Keratinocyte (primary cell): Measurements from ENCODE around the gene B4GALNT4. TPM values are rescaled to one million over a fixed set of nuclear protein-coding genes. Genes with fewer than 3 reads are reported as not detected.
"Not testable (repeated sequence)": the region's sequence is repeated elsewhere in the genome, so short reads cannot be mapped to it uniquely, and the experiment has no call there.

Experiments used
- DNase-seq: peaks from one replicate; pipeline ENCODE4 v3.0.0-alpha.2; 2011; ENCODE audit warnings: low read depth, missing footprints, low spot score
- FAIRE-seq: peaks from 2 replicates; lab custom pipeline; 2011; peaks lifted over from hg19 to GRCh38; lab: Jason Lieb, UNC
- H2AFZ ChIP-seq: 2 replicates; pipeline ENCODE4 v1.6.0; 2012; ENCODE audit warnings: low read length, control low read depth, inconsistent platforms; ENCODE audit not compliant: control insufficient read depth
- H3K27ac ChIP-seq: 2 replicates; pipeline ENCODE4 v1.5.1; 2011; ENCODE audit warnings: low read length; ENCODE audit not compliant: control insufficient read depth, insufficient read depth
- H3K27me3 ChIP-seq: 3 replicates; pipeline ENCODE4 v1.6.0; 2011; ENCODE audit warnings: low read length; ENCODE audit not compliant: control insufficient read depth, insufficient read depth; ENCODE audit errors: extremely low read depth
- H3K36me3 ChIP-seq, 2 experiments: 2 replicates in 1 of 2; 3 replicates in 1 of 2; pipeline ENCODE4 v1.5.1; 2011; ENCODE audit warnings: low read length in 2 of 2, mild to moderate bottlenecking in 1 of 2; ENCODE audit not compliant: control insufficient read depth in 2 of 2, insufficient read depth in 2 of 2; ENCODE audit errors: extremely low read depth in 1 of 2
- H3K4me1 ChIP-seq: 3 replicates; pipeline ENCODE4 v1.5.1; 2011; ENCODE audit warnings: low read length; ENCODE audit not compliant: control insufficient read depth, insufficient read depth; ENCODE audit errors: extremely low read depth
- H3K4me2 ChIP-seq: 3 replicates; pipeline ENCODE4 v1.6.0; 2011; ENCODE audit warnings: low read depth, low read length; ENCODE audit not compliant: control insufficient read depth, insufficient read depth; ENCODE audit errors: extremely low read depth
- H3K4me3 ChIP-seq, 3 experiments: fragments of 200-600 bp in 1 of 3; sonication (generic) in 1 of 3; 2 replicates in 2 of 3; 3 replicates in 1 of 3; pipeline ENCODE4 v1.5.1; 2011 to 2016; ENCODE audit warnings: low read length in 3 of 3, mild to moderate bottlenecking in 3 of 3, control low read depth in 2 of 3, inconsistent platforms in 1 of 3, low read depth in 1 of 3, mixed read lengths in 1 of 3, mixed run types in 1 of 3, moderate library complexity in 1 of 3; ENCODE audit not compliant: control insufficient read depth in 2 of 3, insufficient read depth in 2 of 3; ENCODE audit errors: extremely low read depth in 1 of 3
- H3K79me2 ChIP-seq: 2 replicates; pipeline ENCODE4 v1.6.0; 2012; ENCODE audit warnings: low read length; ENCODE audit not compliant: control insufficient read depth, insufficient read depth
- H3K9ac ChIP-seq: 3 replicates; pipeline ENCODE4 v1.6.0; 2011; ENCODE audit warnings: low read length; ENCODE audit not compliant: control insufficient read depth, insufficient read depth; ENCODE audit errors: extremely low read depth
- H3K9me1 ChIP-seq: 3 replicates; pipeline ENCODE4 v1.6.0; 2011; ENCODE audit warnings: low read length; ENCODE audit not compliant: control insufficient read depth, insufficient read depth; ENCODE audit errors: extremely low read depth
- H3K9me3 ChIP-seq: 2 replicates; pipeline ENCODE4 v1.5.1; 2012; ENCODE audit warnings: low read depth, low read length; ENCODE audit not compliant: control insufficient read depth
- H4K20me1 ChIP-seq: 3 replicates; pipeline ENCODE4 v1.6.0; 2011; ENCODE audit warnings: low read length; ENCODE audit not compliant: control insufficient read depth, insufficient read depth; ENCODE audit errors: extremely low read depth
- CTCF ChIP-seq, 3 experiments: IDR thresholded peaks in 1 of 3; conservative IDR thresholded peaks in 1 of 3; optimal IDR thresholded peaks in 1 of 3; 2 replicates in 2 of 3; 3 replicates in 1 of 3; pipeline versions ENCODE3 to v1.5.1; 2011; ENCODE audit warnings: low read length in 3 of 3, mild to moderate bottlenecking in 3 of 3, moderate library complexity in 2 of 3, control low read depth in 1 of 3, inconsistent platforms in 1 of 3; ENCODE audit not compliant: insufficient read depth in 2 of 3; ENCODE audit errors: extremely low read depth in 1 of 3
- EZH2 ChIP-seq: IDR thresholded peaks from one replicate; pipeline ENCODE4 v1.6.1; 2012; ENCODE audit warnings: inconsistent platforms, mild to moderate bottlenecking, low read length, moderate library complexity
- dilution Hi-C: fragments of 300-500 bp; cut with MboI; formaldehyde crosslinking; loops from one replicate; pipeline ENCODE4 v1.7.0; 2020; ENCODE audit warnings: low sequenced_read_pairs; ENCODE audit not compliant: extremely low pct_ligation_motif_present
- polyA minus RNA-seq, 3 experiments: library from RNA; depleted of rRNA, polyadenylated mRNA; stranded (reverse); fragments of >200 nt; gene quantifications; 1 replicate in 1 of 3; 2 replicates in 1 of 3; 3 replicates in 1 of 3; pipeline ENCODE4 v1.2.3, GENCODE V29; 2011
- polyA plus RNA-seq, 5 experiments: library from polyadenylated mRNA; depleted of rRNA in 3 of 5; stranded (reverse) in 3 of 5; stranded (forward) in 1 of 5; unstranded in 1 of 5; fragments of >200 nt; gene quantifications; 1 replicate in 1 of 5; 2 replicates in 3 of 5; 3 replicates in 1 of 5; pipeline versions ENCODE4 v1.2.1 to v1.2.3, GENCODE V29; 2011 to 2012; ENCODE audit warnings: missing spikeins in 2 of 5, low read depth in 1 of 5, low replicate concordance in 1 of 5

The B4GALNT4 gene, protein sequence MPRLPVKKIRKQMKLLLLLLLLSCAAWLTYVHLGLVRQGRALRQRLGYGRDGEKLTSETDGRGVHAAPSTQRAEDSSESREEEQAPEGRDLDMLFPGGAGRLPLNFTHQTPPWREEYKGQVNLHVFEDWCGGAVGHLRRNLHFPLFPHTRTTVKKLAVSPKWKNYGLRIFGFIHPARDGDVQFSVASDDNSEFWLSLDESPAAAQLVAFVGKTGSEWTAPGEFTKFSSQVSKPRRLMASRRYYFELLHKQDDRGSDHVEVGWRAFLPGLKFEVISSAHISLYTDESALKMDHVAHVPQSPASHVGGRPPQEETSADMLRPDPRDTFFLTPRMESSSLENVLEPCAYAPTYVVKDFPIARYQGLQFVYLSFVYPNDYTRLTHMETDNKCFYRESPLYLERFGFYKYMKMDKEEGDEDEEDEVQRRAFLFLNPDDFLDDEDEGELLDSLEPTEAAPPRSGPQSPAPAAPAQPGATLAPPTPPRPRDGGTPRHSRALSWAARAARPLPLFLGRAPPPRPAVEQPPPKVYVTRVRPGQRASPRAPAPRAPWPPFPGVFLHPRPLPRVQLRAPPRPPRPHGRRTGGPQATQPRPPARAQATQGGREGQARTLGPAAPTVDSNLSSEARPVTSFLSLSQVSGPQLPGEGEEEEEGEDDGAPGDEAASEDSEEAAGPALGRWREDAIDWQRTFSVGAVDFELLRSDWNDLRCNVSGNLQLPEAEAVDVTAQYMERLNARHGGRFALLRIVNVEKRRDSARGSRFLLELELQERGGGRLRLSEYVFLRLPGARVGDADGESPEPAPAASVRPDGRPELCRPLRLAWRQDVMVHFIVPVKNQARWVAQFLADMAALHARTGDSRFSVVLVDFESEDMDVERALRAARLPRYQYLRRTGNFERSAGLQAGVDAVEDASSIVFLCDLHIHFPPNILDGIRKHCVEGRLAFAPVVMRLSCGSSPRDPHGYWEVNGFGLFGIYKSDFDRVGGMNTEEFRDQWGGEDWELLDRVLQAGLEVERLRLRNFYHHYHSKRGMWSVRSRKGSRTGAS
- polyA plus RNA-seq (7.3 to 11.5 TPM (median 8.1 TPM) in 3 replicates), polyA minus RNA-seq (2.3 to 6.2 TPM (median 2.4 TPM) in 3 replicates)
- polyA plus RNA-seq (2011; ENCODE audit: low read depth): 2.9 TPM
- polyA plus RNA-seq (2011; cell fraction: cytosol; rRNA removed): 2.2 and 8.1 TPM in 2 replicates
- polyA plus RNA-seq (2011; cell fraction: nucleus; rRNA removed): 29.2 and 46.2 TPM in 2 replicates
- polyA plus RNA-seq (2012; ENCODE audit: low replicate concordance): 7.4 and 13.7 TPM in 2 replicates
- polyA minus RNA-seq (2011; cell fraction: cytosol; rRNA and poly(A)+ RNA removed): 10.7 TPM
- 8.7 and 13.1 TPM in 2 replicates for polyA minus RNA-seq (2011; cell fraction: nucleus; rRNA and poly(A)+ RNA removed)

DNA sequence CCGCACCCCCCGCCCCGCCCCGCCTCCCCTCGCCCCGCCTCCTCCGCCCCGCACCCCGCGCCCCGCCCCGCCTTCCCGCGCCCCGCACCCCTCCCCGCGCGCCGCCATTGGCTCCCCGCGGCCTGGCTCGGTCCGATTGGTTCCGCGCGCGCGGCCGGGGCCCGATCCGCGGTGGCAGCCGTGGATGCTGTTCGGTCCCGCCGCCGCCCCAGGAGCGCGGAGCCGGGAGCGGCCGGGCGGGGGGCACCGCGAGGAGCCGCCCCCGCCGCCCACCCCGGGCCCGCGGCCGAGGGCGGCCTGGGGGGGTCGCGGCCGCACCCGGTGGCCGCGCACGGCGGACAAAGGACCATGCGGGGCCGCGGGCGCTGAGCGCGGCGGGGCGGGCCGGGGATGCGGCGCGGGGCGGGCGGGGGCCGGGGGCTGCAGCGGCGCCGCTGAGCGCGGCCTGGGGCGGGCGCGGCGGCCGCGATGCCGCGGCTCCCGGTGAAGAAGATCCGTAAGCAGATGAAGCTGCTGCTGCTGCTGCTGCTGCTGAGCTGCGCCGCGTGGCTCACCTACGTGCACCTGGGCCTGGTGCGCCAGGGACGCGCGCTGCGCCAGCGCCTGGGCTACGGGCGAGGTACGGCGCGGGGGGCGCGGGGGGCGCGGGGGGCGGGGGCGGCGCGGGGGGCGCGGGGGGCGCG is at the start of gene B4GALNT4:
Gene B4GALNT4, plus strand, starts transcription at position 164 of the 683 bp plus-strand sequence. Its CDS starts 305 bp downstream, at position 469.
- dilution Hi-C loops: no loop called here
- FAIRE-seq: no peak
- H3K4me2 ChIP-seq: peak within 1 kb of the TSS; percentile 56
- no peak within 1 kb of the TSS for H3K27ac ChIP-seq
- H3K9ac ChIP-seq: peak within 1 kb of the TSS; percentile 47
- H3K27me3 ChIP-seq: peaks cover 55% of the 10 kb centered on the region
- peak within 1 kb of the TSS; percentile 34 to 58 (median 54) for H3K4me3 ChIP-seq
- no peaks in the 10 kb centered on the region for H3K9me1 ChIP-seq
- H3K9me3 ChIP-seq: no peaks in the 10 kb centered on the region
- no peaks in the 10 kb centered on the region for H3K79me2 ChIP-seq
- H3K4me1 ChIP-seq: peaks cover 14% of the 10 kb centered on the region
- no peak within 1 kb of the TSS for H2AFZ ChIP-seq
- TF ChIP-seq EZH2: no peak
- no peak for TF ChIP-seq CTCF (optimal IDR thresholded peaks at IDR 0.05 in 1 of 3, IDR thresholded peaks at IDR 0.05 in 1 of 3, conservative IDR thresholded peaks at IDR 0.05 in 1 of 3; ENCODE audit: extremely low read depth in 1 of 3, insufficient read depth in 2 of 3, low read length in 3 of 3)
- H4K20me1 ChIP-seq: no peaks in the 10 kb centered on the region
- DNase-seq: no peak
- H3K36me3 ChIP-seq: peaks cover 0 to 3% of the 10 kb centered on the region in 2 experiments

DNA sequence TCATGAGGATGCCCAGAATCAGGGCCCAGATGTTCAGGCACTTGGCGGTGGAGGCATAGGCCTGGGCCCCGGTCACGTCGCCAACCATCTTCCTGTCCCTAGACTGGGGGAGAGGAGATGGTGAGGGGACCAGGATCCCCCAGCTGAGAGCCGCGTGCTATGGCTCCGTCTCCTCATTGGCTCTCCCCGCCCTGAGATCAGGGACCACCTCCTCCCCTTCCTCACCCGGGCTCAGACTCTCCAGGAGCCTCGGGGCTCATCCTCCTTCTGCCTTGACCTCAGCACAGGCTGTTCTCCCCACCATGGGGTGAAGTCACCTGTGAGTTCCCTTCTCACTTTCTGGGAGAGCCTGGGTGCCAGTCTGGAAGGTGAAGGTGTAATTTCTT is 49.4 kb upstream of the B4GALNT4 start:
- Histone ChIP-seq H3K27ac (peak overlapping the region; percentile 40), H3K79me2 (peaks cover 21% of the 10 kb centered on the region), H3K27me3 (peaks cover 28% of the 10 kb centered on the region), H3K9ac (peak overlapping the region; percentile 89), H3K4me2 (peak overlapping the region; percentile 90), H3K4me1 (peaks cover 18% of the 10 kb centered on the region), H3K4me3 (peak overlapping the region; percentile 68 to 77 (median 71))
- dilution Hi-C loops, H3K9me3 ChIP-seq, H4K20me1 ChIP-seq, DNase-seq, H3K36me3 ChIP-seq, H3K9me1 ChIP-seq, H2AFZ ChIP-seq, FAIRE-seq: not testable (repeated sequence)
